Retinal pigment epithelial cell (primary cell): ENCODE measurements around the gene HMBS.

Source experiments
- DNase-seq: peaks from one replicate; pipeline ENCODE4 v3.0.0-alpha.2; 2010; ENCODE audit warnings: low read depth
- H3K4me3 ChIP-seq: 2 replicates; pipeline ENCODE4 v1.5.1; 2011; ENCODE audit warnings: mild to moderate bottlenecking, low read length, control low read depth, moderate library complexity
- TF ChIP-seq, protein P1 (sequence below): conservative IDR thresholded peaks from 2 replicates; pipeline ENCODE4 v1.5.1; 2011; ENCODE audit warnings: low read depth, low read length, control low read depth, inconsistent platforms

HMBS gene

DNA sequence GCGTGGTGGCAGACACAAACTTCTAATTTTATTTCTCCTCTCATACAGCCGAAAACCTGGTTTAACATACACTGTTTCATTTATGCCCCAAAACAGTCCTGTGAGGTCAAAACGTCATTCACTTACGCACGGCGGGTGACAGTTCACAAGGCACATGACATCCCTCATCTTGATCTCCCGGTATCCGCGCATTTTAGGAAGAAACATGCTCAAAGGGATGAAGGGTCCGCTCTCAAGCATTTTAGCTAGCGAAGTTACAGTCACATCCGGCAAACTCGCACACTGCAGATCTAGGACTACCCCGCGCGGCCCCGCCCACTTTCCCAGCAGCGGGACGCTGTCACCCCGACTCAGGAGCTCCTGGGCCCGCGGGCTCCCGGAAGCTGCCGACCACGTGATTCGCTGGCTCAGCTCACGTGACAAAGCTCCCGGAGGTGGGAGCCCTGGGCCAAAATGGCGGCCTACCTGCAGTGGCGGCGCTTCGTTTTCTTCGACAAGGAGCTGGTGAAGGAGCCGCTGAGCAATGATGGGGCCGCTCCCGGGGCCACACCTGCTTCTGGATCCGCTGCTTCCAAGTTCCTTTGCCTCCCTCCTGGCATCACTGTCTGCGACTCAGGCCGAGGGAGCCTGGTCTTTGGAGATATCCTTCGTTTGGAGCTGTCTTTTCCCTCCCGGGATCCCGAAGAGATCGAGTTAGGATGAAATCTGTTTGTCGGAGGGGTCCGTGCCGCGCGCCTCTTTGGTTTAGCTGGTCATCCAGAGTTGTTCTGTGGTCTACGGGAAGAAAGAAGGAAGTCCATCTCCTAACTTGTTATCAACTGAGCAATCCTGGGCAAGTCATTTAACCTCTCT is 17.1 kb upstream of the HMBS start, which contains the start of gene VPS11:
Gene VPS11, plus strand, starts transcription at position 448 of the 852 bp plus-strand sequence. Its CDS starts 6 bp downstream, at position 454.
- TF ChIP-seq, protein P1, sequence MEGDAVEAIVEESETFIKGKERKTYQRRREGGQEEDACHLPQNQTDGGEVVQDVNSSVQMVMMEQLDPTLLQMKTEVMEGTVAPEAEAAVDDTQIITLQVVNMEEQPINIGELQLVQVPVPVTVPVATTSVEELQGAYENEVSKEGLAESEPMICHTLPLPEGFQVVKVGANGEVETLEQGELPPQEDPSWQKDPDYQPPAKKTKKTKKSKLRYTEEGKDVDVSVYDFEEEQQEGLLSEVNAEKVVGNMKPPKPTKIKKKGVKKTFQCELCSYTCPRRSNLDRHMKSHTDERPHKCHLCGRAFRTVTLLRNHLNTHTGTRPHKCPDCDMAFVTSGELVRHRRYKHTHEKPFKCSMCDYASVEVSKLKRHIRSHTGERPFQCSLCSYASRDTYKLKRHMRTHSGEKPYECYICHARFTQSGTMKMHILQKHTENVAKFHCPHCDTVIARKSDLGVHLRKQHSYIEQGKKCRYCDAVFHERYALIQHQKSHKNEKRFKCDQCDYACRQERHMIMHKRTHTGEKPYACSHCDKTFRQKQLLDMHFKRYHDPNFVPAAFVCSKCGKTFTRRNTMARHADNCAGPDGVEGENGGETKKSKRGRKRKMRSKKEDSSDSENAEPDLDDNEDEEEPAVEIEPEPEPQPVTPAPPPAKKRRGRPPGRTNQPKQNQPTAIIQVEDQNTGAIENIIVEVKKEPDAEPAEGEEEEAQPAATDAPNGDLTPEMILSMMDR: no peak
- H3K4me3 ChIP-seq: peak within 1 kb of the TSS; percentile 99
- peak; percentile 81 for DNase-seq

DNA sequence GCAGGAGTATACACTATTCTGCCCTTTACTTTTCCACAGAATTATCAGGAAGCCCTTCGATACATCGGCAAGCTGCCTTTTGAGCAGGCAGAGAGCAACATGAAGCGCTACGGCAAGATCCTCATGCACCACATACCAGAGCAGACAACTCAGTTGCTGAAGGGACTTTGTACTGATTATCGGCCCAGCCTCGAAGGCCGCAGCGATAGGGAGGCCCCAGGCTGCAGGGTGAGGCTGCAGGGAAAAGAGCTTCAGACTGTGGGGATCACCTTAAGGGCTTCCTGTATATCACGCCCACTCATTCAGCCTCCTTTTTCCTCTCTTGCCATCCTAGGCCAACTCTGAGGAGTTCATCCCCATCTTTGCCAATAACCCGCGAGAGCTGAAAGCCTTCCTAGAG is 6.8 kb upstream of the HMBS start:
- H3K4me3 ChIP-seq: no peak overlapping the region
- TF ChIP-seq, protein P1: no peak
- no peak for DNase-seq

DNA sequence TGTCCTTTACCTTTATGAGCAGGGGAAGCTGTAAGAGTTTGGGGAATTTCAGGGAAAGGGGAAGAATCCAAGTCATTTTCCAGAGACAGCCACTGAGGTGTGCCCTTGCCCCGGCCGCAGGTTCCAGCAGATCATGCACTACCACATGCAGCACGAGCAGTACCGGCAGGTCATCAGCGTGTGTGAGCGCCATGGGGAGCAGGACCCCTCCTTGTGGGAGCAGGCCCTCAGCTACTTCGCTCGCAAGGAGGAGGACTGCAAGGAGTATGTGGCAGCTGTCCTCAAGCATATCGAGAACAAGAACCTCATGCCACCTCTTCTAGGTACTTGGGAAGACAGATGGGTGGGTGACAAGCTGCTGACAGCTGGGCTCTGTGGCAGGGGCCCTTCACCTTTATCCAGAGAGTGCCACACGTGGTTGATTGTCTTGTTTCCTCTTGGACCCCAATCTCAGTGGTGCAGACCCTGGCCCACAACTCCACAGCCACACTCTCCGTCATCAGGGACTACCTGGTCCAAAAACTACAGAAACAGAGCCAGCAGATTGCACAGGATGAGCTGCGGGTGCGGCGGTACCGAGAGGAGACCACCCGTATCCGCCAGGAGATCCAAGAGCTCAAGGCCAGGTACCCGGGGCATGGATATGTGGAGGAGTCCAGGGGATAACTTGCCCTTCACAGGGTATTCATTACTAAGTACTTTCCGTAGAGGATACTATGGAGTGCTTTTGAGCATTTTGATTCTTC is 5.8 kb upstream of the HMBS start:
- no peak for DNase-seq
- TF ChIP-seq, protein P1: no peak
- H3K4me3 ChIP-seq: no peak overlapping the region

DNA sequence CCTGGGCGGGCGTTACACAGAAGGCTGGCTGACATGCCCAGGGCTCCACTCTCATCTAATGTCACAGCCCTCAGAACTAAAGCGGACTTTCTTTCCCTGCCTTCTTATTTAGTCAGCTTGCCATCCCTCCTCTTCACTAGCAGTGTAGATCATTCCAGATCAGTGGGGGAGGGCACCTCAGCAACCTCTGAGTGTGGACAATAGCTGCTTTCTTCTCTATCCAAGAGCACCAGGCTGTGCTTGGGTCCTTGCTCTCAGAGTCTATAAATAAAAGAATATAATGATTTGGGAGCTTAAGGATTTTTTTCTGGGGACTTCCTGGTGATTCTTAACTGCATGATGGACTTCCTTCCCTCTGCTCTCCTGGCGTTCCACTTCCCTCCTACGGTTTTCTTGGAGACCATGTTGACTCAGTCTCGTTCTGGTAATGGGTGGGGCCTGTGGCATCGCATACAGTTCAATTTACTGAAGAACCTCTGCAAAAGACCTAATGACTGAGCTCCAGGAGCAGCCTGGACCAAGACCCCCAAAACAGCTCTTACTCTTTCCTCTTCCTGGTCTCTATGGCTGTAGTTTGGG is 2.9 kb upstream of the HMBS start:
- TF ChIP-seq, protein P1: no peak
- no peak for DNase-seq
- no peak overlapping the region for H3K4me3 ChIP-seq

DNA sequence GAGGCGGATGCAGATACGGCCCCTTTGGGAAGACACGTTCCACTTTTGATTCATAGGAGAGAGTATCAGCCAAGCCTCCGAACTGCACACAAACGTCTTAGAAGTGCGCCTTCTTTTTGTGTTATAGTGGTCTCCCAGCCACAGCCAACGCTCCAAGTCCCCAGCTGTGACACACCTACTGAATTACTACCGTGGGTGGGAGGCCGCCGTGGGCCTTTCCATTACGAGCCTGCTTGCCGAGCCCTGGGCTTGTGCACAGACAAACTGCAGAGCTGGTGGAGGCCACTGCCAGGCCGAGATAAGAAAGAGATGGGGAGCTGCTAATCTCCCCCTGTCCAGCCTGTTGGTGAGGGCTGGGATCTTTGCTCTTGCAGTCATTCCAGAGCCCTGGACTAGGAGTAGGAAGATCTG is 761 bp downstream of the HMBS start:
- no peak for DNase-seq
- peak overlapping the region; percentile 90 for H3K4me3 ChIP-seq
- TF ChIP-seq, protein P1: no peak

DNA sequence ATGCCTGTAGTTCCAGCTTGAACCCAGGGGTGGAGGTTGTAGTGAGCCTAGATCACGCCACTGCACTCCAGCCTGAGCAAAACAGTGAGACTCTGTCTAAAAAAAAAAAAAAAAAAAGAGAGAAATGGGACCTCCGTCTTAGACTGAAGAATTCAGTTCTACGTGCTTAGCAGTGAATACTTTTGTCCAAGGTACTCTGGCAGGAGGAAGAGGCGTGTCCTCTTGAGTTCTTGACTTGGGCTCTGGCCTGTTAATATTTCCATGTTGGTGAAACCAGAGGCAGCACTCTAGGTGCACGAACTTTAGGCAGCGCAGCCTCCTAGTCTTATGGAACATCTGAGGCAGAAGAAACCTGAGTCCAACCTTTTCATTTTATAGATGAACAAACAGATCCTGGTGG is 2.4 kb downstream of the HMBS start:
- TF ChIP-seq, protein P1: no peak

More for the DNA sequence above, 2.4 kb downstream of the HMBS start:
- no peak overlapping the region for H3K4me3 ChIP-seq
- DNase-seq: no peak
